GM06990 (cell line): ENCODE data around the gene PDGFC.

Experiments used
- DNase-seq: peaks from one replicate; pipeline ENCODE4 v3.0.0-alpha.2; 2011; ENCODE audit not compliant: insufficient read length; ENCODE audit errors: extremely low read depth
- H3K27me3 ChIP-seq: replicated peaks from 2 replicates; pipeline ENCODE4 v1.6.0; 2011; ENCODE audit warnings: low read length; ENCODE audit not compliant: control insufficient read depth, insufficient read depth
- H3K36me3 ChIP-seq: 2 replicates; pipeline ENCODE4 v1.5.1; 2011; ENCODE audit warnings: low read length; ENCODE audit not compliant: control insufficient read depth, insufficient read depth
- H3K4me3 ChIP-seq: replicated peaks from 2 replicates; pipeline ENCODE4 v1.5.1; 2011; ENCODE audit warnings: low read depth, mild to moderate bottlenecking, control low read depth, low read length
- TF ChIP-seq, protein P1 (sequence below): IDR thresholded peaks from 2 replicates; pipeline ENCODE4 v1.5.1; 2011; ENCODE audit warnings: low read length, control low read depth, mild to moderate bottlenecking, inconsistent platforms; ENCODE audit not compliant: insufficient read depth, poor library complexity, severe bottlenecking

PDGFC gene

DNA sequence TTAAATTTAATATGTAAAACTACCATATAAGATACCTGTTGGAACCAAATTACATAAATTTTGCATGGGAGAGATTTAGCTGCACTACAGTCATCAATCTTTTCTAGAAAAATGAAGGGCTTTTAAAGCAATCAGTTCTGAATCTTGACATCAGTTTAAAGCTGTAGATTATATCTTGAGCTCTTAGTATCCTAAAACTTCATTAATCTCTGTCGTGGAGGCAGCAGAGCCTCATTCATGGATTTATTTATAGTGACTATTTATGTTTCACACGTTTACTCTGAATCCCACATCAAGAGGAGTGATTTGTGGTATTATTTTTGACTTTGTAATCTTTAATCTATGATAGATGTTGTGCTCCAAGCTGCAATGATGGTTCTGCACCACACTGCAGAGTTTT, 175.9 kb downstream of the PDGFC start:
- TF ChIP-seq, protein P1, sequence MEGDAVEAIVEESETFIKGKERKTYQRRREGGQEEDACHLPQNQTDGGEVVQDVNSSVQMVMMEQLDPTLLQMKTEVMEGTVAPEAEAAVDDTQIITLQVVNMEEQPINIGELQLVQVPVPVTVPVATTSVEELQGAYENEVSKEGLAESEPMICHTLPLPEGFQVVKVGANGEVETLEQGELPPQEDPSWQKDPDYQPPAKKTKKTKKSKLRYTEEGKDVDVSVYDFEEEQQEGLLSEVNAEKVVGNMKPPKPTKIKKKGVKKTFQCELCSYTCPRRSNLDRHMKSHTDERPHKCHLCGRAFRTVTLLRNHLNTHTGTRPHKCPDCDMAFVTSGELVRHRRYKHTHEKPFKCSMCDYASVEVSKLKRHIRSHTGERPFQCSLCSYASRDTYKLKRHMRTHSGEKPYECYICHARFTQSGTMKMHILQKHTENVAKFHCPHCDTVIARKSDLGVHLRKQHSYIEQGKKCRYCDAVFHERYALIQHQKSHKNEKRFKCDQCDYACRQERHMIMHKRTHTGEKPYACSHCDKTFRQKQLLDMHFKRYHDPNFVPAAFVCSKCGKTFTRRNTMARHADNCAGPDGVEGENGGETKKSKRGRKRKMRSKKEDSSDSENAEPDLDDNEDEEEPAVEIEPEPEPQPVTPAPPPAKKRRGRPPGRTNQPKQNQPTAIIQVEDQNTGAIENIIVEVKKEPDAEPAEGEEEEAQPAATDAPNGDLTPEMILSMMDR, result no peak
- Histone ChIP-seq H3K36me3 (no peaks in the 10 kb centered on the region), H3K27me3 (no peaks in the 10 kb centered on the region), H3K4me3 (no peak overlapping the region)
- no peak for DNase-seq

DNA sequence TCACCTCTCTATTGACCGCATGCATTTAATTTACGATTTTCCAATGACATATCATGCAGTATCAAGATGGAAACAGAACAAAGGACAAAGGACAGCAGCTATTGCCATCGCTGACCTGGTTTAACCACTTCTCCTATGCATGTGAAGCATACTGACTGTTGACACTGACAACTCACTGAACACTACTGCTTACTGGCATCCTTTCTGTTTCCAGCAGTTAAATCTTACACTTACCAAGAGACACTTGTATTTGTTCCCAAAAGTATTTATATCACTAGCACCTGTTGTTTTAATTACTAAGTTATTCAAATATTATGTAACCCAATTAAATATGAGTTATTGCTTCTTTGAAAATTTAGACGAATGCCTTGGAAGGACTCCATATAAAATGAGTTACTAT, 176.7 kb downstream of the PDGFC start:
- H3K36me3 ChIP-seq, result no peaks in the 10 kb centered on the region
- H3K4me3 ChIP-seq, result no peak overlapping the region
- no peak for DNase-seq
- H3K27me3 ChIP-seq, result no peaks in the 10 kb centered on the region
- TF ChIP-seq, protein P1, result no peak

DNA sequence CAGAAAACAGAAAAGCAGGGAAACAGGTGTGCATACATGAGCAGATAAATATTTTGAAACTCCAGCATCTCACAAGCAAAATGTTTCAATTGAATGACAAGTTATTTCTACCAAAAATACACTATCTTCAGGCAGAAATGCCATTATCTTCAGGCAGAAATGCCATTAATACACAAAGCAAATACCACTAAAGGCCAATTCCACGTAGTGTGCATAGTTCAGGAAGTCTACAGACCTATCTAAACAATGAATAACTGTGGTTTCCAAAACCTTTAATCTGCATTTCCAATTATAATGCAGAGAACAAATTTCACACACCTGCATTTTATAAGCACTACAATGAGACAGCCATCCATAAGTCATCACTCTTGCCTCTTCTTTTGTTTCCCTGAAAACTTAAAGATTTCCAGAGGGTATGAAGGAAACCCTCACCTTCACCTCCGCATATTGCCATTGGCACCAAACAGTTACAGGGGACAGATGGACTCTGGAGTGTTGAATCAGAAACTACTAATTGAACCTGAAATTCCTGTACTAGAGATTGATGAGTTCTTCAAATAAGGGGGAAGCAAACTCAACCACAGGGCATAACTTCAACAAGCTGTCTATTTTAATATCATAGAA, 179.0 kb downstream of the PDGFC start:
- TF ChIP-seq, protein P1, result no peak
- Histone ChIP-seq H3K36me3 (no peaks in the 10 kb centered on the region), H3K27me3 (no peaks in the 10 kb centered on the region), H3K4me3 (no peak overlapping the region)
- no peak for DNase-seq

DNA sequence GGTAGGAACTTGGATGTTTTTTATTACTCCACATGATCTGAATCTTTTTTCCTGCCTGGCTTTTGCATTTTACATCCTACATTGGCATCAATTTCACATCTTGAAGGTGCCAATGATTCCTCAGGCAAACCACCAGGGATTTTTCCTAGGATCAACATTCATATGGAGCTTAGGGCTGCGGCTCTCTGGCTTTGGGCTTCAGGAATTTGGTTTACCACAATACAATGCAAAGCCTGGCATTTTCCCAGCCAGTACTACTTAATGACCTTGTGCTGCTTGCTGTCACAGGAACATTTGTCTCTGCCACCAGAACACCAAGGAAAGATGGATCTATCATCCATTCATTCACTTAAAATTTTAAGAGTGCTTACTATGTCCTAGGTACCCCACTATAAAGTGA, 180.7 kb downstream of the PDGFC start:
- TF ChIP-seq, protein P1, result no peak
- no peaks in the 10 kb centered on the region for H3K36me3 ChIP-seq
- H3K27me3 ChIP-seq, result no peaks in the 10 kb centered on the region
- no peak overlapping the region for H3K4me3 ChIP-seq
- no peak for DNase-seq

DNA sequence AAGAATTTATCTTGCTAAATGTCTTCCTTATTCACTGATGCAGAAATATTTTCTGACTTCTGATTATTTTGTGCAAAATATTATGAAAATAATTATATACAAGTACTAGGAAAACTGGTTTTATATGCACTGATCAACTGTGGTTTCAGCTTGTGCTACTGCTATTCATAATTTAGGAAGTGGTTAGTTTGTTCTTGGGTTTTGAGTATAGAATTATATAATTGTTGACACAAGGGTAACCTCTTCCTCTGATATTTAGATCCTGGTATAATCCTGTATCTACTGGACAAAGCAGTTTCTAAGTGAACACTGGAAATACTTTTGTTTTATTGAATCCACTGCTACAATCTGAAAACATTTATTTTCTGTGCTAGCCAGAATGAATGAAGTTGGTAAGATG, 182.8 kb downstream of the PDGFC start:
- Histone ChIP-seq H3K4me3 (no peak overlapping the region), H3K36me3 (no peaks in the 10 kb centered on the region), H3K27me3 (no peaks in the 10 kb centered on the region)
- DNase-seq, result no peak
- TF ChIP-seq, protein P1, result no peak

DNA sequence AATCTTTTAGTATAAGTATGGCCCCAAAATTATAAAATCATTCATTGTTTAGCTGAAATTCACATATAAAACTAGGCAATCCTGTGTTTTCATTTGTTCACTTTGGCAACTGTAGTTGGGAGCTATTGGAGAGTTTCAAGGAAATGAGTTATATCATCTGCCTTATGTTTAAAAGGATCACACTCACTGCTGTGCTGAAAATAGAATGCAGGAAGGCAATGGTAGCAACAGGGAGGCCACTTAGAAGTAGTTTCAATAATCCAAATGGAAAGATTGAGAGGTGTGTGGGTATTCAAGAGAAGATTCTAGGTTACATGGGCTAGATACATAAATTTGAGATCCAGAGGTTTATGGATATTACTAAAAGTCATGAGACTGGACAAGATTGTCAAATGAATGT, 184.9 kb downstream of the PDGFC start:
- Histone ChIP-seq H3K36me3 (no peaks in the 10 kb centered on the region), H3K4me3 (no peak overlapping the region), H3K27me3 (no peaks in the 10 kb centered on the region)
- DNase-seq, result no peak
- TF ChIP-seq, protein P1, result no peak
